ENCODE data around the gene PAK2.

GRCh38 chr3:196875258-196875657 lies 135.6 kb downstream of the PAK2 start:
- TF ChIP-seq EZH2 (IDR thresholded peaks at IDR 0.05) (no peak), EZH2phosphoT487 (IDR thresholded peaks at IDR 0.05) (no peak)
- TF ChIP-seq, protein P1, sequence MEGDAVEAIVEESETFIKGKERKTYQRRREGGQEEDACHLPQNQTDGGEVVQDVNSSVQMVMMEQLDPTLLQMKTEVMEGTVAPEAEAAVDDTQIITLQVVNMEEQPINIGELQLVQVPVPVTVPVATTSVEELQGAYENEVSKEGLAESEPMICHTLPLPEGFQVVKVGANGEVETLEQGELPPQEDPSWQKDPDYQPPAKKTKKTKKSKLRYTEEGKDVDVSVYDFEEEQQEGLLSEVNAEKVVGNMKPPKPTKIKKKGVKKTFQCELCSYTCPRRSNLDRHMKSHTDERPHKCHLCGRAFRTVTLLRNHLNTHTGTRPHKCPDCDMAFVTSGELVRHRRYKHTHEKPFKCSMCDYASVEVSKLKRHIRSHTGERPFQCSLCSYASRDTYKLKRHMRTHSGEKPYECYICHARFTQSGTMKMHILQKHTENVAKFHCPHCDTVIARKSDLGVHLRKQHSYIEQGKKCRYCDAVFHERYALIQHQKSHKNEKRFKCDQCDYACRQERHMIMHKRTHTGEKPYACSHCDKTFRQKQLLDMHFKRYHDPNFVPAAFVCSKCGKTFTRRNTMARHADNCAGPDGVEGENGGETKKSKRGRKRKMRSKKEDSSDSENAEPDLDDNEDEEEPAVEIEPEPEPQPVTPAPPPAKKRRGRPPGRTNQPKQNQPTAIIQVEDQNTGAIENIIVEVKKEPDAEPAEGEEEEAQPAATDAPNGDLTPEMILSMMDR (IDR thresholded peaks at IDR 0.05): no peak

Measured in neural progenitor cell (in vitro differentiated cells).